Stimulated activated CD4-positive, alpha-beta T cell treated with anti-CD3 and anti-CD28 coated beads, TNF-alpha, amount 100 ng/mL, for 24 hours (primary cell): Measurements from ENCODE around the gene SYT17.

Source experiments
- DNase-seq, 3 experiments: peaks; one replicate each; pipeline ENCODE4 v3.0.0-alpha.2; 2020; ENCODE audit warnings: low read depth in 3 of 3

The SYT17 gene, protein sequence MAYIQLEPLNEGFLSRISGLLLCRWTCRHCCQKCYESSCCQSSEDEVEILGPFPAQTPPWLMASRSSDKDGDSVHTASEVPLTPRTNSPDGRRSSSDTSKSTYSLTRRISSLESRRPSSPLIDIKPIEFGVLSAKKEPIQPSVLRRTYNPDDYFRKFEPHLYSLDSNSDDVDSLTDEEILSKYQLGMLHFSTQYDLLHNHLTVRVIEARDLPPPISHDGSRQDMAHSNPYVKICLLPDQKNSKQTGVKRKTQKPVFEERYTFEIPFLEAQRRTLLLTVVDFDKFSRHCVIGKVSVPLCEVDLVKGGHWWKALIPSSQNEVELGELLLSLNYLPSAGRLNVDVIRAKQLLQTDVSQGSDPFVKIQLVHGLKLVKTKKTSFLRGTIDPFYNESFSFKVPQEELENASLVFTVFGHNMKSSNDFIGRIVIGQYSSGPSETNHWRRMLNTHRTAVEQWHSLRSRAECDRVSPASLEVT

DNA sequence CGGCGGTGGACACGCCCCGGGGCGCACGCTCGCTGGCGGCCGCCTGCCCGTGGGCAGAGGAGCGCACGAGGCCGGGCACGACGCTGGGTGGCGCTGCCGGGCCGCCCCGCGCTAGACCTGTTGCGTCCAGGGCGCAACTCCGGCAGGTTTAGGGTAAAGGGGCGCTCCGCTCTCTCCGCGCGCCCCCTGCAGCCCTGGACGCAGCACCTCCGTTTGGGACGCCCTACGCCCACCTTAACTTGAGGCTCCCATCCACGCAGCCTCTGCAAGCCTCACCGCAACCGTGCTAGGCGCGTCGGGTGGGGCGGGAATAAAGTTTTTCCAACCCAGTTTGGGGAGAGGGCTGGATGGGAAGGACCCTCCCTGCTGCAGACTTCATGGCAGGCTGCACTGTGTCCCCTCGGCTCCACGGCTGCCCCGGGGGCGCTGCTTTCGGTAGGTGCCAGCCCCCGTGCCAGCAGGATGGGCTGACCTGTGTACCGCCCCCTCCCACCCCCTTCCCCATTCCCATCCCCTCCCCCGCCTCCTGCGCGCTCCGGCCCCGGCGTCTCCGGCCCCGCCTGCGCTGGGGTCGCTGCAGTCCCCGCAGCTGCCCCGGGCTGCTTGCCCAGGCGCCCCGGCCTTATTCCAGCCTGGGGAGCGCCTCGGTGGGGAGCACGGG lies at the start of gene SYT17:
SYT17 (plus strand) TSS at position 531 of the 661 bp plus-strand sequence. CDS start 407 bp downstream, outside the sequence.
- peak in 1 of 3 experiments; percentile 46 for DNase-seq

DNA sequence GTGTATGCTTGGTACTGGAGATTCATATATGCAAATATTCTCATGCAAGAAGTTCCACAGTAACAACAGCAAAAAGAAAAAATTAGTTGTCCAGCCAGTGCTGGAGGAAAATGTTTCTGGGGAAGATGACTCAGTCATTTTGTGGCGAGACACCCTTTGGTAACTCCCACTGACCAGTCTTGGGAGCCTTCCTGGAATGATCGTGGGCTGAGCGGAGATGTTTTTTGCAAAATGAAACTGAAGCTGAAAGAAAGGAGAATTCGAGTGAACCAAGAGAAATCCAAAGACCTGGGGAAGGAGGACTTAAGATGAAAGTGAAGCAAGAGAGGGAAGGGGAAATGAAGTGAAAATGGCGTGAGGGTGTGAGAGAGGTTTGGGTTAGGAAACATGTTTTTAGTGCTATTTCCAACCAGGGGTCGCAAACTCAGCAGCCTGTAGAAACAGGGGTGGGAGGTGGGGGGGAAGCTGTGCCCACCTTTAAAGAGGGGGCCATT lies 49.1 kb upstream of the SYT17 start:
- DNase-seq = peak; percentile 8 to 46 (median 20)

DNA sequence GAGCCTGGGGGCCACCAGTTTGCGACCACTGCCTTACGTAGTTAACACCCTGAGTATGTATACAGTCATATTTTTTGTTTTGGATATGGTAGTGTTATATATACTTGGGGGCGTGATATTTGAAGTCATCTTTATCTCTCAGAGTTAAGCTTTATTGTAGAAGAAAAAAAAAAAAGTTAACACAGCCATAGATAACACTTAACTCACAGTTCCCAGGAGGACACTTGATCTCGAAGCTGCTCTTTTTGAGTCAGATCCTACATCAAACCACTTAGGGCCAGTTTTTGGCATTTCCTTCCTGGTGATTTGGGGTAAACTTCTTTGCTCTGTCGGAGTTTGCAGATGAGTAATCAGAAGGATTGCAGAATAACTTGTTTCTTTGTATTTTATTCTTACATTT lies 48.5 kb upstream of the SYT17 start:
- no peak for DNase-seq

DNA sequence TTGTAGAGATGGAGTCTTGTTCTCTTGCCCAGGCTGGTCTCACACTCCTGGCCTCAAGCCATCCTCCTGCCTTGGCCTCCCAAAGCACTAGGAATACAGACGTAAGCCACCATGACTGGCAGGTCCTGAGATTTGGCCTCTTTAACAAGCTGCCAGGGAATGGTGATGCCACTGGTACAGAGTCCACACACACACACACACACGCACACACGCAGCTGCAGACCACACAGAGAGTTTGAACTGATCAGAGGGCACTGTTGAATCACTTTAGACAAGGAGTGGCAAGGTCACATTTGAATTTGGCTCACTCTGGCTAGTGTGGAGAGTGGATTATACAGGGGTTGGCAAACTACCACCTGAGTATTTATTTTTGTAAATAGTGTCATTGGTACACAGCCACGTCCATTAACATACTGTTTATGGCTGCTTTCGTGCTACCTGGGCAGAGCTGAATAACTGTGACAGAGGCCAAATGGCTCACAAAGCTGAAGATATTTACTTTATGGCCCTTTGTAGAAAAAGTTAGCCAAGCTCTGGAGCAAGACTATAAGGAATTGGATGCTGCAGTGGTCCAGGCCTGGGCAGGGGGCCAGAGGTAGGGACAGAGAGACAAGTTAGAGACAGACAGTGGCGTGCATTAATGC lies 44.4 kb upstream of the SYT17 start:
- DNase-seq = no peak

DNA sequence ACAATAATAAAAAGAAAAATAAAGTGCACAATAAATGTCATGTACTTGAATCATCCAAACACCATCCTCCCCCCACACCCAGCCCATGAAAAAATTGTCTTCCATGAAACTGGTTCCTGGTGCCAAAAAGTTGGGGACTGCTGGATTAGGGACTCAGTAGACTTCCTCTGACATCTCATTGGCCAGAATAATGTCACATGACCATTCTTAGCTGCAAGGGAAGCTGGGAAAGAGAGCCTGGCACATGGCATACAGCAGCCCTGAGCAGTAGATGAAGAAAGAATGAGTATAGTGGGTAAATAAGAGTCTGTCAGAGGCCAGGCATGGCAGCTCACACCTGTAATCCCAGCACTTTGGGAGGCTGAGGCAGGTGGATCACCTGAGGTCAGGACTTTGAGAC lies 41.7 kb upstream of the SYT17 start:
- DNase-seq = no peak

DNA sequence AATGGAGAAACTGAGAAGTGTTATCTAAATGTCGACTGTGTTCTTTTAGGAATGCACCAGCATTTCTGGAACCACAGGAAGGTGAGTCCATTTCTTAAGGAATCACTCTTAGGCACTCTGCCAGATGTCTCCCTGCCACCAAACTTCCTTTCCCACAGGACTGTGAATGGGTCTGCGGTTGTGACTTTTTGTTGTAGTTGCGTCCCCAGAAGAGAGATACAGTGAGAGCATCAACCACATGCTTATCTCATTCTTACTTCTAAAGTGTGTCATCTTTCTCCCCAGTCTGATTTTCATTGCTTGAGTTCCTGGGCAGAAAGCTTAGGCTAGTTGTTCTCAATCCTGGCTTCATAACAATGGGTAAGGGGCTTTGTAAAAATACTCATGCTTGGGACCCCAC lies 40.8 kb upstream of the SYT17 start:
- no peak for DNase-seq

DNA sequence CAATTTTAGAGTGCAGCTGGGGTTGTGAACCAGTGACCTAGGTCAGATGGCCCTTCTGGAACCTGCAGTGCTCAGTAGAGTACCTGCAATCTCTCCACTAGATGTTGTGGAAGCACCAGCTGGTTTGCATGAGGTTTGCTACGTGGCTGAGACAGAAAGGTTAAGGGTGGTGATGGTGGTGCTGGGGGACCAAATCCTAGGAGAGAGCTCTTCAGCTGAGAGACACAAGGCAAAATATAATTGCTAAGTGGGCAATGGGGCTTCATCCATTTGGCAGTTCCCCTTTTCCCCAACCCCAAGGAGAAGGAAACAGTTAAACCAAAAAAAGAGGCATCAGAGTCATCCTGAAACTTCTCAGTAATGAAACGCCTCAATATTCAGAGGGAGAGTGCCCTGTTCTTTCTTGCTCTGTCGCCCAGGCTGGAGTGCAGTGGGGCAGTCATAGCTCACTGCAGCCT lies 40.3 kb upstream of the SYT17 start:
- no peak for DNase-seq

DNA sequence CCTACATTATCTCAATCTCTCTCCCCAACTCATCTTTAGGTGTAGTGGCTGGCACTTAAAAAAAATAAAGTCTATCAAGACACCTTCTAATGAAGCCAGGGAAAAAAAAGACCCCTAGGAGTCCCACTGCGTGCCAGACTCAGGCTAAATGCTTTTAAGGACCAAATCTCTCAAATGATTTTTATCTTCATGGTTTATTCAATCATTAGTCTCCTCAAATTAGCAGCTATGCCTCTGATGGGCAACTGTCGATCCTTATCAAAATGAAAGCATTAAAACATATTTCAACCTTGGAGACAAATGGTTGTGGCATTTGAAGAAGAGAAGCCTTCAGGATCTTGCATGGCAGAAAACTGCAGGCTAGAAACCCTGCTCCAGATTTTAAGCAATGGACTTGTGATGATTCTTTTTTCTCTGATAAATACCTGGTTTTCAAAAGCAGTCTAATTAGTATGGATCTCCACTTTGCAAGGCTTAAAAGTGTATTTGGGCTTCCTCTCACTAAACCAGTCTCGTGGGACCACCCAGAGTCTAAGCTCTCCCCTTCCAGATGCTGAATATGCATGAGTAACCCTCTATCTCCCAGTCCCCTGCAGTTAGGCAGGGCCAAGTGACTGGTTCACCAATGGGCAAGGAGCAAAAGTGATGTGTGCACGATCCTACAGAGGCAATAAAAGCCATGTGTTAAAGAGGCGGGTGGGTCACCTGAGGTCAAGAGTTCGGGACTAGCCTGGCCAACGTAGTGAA lies 39.4 kb upstream of the SYT17 start:
- DNase-seq = no peak

DNA sequence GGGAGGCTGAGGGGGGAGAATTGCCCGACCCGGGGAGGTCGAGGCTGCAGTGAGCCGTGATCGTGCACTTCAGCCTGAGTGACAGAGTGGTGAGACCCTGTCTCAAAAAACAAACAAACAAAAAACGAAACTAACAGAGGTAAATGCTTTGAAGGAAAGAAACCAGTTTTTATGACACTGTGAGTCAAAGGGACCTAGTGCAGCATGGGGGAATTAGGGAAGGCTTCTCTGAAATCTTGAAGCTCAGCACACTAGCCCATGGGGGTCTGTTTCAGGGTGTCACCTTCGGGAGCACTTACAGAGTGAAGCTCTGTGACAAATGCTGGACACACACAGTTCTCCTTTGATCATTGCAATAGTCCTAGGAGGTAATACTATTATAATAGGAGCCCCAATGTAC lies 37.7 kb upstream of the SYT17 start:
- no peak for DNase-seq

DNA sequence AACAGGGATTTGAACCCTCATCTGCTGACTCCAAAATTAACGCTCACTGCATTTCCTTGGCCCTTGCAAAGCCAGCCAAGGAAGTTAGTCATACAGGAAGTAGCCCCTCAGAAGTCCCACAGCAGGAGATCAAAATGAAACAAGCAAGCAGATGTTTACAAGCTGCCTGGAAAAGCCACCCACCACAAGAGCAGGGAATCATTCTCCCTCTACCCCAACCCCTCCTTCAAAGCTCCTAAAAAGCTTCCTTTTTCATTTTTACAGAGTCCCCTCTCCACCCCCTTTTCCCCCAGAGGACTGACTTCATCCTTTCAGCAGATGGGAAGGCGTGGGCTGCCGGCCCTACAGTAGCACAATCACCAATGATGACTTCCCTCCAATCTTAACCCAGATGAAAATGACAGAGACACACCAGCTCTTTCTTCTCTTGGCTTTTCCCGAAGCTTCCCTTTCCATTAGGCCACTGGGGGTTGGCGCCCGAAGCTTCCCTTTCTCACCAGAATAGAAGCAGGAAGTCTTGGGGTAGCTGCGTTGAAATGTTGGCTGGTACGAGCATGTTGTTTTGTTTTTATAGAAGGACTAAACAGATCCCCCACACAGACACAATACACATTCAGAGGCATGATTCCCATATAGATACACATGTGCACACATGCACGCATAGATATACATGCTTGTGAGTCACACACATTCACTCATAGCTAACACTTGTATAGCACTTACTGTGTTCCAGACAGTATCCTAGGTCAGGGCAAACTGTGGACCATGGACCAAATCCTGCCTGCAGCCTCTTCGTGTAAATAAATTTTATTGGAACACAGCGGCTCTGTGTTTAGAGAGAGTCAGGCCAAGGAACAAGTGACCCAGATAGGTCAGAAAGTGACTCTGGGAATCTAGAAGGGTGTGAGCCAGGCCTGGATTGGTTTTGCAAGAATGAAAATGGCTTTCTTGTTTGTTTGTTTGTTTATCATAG lies 36.9 kb upstream of the SYT17 start:
- no peak for DNase-seq

DNA sequence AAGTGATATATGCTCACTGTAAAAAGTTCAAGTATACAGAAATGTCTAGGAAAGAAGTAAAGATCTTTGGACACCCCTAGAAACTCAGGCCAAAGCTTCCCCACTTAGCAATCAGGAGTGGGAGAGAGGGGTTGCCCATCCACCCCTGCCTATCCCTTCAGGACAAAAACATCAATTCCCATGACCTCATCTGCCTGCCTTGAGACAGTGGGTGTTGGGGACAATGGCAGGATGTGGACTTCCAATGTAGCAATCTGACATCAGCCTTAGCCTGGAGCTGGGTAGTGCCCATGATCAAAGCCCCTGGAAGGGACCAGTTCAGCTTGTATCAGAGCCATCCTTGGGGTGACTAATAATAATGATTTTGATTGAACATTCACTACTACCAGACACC lies 36.2 kb upstream of the SYT17 start:
- no peak for DNase-seq

DNA sequence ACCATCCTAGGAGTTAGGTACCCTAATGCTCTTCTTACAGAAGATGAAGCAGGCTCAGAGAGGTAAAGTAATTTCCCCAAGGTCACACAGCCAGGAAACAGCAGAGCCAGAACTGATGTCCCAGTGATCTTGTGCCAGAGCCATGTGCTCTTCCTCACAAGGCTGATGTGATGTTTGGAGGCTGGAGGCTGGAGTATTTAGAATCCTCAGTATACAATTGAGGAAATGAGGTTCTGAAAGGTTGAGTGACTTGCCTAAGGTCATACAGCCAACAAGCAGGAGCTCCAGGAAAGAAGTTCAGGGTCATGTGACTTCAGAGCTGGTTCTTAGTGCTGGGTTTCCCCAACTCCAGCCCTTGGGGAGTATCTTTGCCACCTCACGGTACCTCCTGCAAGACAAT lies 35.8 kb upstream of the SYT17 start:
- DNase-seq = no peak

DNA sequence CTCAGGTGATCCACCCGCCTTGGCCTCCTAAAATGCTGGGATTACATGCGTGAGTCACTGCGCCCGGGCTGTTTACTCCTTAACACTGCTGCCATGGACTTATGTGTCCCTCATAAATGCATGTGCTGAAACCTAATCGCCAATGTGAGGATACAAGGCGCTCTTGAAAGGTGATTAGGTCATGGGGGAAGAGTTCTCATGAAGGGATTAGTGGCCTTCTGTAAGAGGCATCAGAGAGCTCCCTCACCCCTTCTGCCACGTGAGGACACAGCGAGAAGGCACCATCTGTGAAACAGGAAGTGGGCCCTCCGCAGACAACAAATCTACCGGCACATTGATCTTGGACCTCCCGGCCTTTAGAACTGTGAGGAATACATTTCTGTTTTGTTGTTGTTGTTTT lies 35.1 kb upstream of the SYT17 start:
- no peak for DNase-seq

DNA sequence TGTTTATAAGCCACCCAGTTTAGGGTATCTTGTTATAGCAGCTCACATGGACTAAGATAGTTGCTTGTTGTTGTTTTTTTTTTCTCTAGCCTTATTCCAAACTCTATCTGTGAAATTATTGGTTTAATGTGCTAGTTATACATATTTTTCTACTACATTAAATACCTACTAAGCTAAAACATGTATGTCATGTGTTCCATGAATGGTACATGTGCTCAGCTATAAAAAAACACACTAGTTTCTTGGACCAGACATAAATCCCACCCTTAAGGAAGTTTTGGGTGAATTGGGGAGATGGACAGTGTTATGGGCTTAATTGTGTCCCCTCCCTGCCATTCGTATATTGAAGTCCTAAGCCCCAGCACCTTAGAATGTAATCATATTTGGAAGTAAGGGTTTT lies 34.4 kb upstream of the SYT17 start:
- DNase-seq = no peak

DNA sequence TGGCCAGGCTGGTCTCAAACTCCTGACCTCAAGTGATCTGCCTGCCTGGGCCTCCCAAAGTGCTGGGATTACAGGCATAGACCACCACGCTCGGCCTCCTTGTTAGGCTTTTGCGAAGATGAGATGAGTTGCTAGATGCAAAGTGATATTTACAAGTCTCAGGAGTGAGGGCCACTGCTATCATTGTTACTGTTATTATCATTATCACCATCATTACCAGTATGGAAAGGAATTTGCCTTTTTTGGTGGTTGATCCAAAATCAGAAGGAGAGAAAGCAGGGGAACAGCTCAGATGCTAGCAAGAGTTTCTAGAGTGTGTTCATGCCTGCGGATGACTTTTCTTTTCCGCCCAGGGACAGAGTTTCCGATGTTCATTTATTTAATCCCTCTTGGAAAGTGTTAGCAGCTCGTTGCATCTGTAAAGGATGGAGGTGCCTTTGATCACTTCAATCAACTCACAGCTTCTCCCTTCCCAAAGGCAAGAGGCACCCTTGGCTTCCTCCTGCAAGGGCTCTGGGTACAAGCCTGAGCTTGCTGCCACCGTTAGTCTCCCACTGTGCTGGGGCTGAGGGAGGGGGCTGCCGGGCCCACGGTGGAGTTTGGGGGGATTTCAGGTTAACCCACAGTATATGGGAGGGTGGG lies 32.7 kb upstream of the SYT17 start:
- no peak for DNase-seq

DNA sequence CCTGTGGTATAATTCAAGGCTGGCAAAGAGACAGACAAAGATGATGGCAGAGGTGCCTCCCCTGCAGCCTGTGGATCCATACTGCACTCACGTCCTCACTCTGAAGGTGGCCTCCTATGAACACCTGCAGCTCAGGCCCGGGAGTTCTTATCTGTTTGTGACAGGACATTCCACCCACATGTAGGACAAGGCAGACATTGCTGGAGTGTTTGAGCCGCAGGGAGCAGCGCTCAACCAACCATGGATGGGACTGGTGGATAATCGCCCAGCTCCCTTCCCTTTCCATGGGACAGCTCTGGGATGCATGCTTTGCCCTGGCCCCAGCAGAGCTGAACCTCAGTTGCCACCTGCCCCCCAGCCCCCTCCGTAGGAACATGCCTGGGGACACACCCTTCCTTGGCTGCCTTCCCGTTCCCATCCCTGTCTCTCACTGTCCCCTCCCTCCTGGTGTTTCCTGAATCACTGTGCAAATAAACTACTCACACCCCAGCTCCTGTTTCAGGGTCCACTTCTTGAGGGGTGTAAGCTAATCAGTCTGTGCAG lies 32.1 kb upstream of the SYT17 start:
- no peak for DNase-seq

DNA sequence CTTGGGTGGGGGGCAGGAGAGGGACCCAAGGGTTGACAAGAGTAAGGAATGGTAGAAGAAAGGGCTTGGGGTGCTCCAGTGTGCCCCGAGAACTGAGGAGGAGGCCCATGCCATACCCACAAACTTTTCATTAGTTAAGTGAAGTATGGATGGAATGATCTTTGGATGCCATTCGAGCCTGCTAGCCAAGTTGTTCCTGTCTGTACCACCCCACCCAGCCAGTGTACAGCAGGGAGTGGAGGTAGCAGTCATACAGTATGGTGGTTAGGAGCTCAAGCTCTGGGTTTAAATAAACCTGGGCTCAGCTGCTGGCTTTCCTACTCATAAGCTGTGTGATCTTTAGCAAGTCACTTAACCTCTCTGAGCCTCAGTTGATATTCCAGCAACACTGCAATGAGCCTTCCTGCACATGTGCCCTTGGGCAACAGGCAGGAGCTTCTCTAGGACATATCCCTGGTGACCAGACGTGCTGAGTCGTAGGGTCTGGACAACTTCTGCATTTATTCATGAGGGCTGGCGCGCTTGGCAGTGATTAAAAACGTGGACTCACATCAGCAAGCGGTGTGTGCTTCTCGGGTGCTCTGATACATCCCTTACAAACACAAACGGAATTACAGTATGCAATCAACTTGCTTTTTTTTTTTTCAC lies 31.4 kb upstream of the SYT17 start:
- no peak for DNase-seq

DNA sequence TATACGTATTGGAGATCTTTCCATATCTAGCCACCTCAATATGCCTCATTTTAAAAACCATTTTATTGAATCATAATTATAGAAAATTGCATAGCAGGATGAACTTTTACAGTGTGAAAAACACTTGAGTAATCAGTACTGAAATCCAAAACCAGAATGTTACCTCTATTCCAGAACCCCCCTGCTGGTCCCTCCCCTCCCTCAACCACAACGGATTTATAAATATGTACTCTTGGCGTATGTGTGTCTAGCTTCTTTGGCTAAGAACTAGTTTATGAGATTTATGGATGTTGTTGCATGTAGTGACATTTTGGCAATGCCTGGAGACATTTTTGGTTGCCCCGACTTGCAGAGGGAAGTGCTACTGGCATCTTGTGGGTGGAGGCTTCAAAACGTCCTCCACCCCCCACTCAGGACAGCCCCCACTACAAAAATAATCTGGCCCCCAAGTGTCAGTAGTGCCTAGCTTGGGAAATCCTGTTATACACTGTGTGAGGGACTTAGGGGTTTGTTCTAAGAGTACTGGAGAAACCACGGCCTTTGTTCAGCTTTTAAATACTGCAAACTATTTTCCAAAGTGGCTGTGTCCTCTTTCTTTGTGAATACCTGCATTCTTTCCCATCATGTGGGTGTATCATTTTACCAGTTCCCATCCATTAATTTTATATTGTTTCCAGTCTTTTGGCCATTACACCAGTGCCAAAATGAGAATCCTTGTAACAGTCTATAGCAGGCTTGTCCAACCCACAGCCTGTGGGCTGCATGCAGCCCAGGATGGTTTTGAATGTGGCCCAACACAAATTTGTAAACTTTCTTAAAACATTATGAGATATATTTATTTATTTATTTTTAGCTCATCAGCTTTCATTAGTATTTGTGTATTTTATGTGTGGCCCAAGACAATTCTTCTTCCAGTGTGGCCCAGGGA lies 30.6 kb upstream of the SYT17 start:
- DNase-seq = no peak
